Activated CD4-positive, alpha-beta T cell treated with anti-CD3 and anti-CD28 coated beads for 36 hours (primary cell): ENCODE results near the gene NUP153. TPM values are rescaled to one million over a fixed set of nuclear protein-coding genes. Genes with fewer than 3 reads are reported as not detected.
"Not testable (repeated sequence)": the region's sequence is repeated elsewhere in the genome, so short reads cannot be mapped to it uniquely, and the experiment has no call there.

Source experiments
- ATAC-seq: fragments of 200-7000 bp; cut with Tn5 transposase; one replicate; pipeline ENCODE4 v1.10.0; 2021; ENCODE audit warnings: mild to moderate bottlenecking, moderate library complexity
- CTCF ChIA-PET: fragments of 350-600 bp; sonication (Branson Sonifier 250); formaldehyde crosslinking; loops from one replicate; lab custom pipeline; 2021; ENCODE audit warnings: antibody characterized with exemption; lab: Charles Lee
- POLR2A ChIA-PET: fragments of 350-600 bp; sonication (Branson Sonifier 250); formaldehyde crosslinking; loops from one replicate; lab custom pipeline; 2021; ENCODE audit warnings: antibody characterized with exemption, inconsistent platforms; lab: Charles Lee
- DNase-seq: peaks from one replicate; pipeline ENCODE4 v3.0.0-alpha.2; 2020
- H3K27ac Mint-ChIP-seq: one replicate; pipeline ENCODE4 v1.8.0; 2021; ENCODE audit warnings: mixed read lengths
- H3K27me3 Mint-ChIP-seq: one replicate; pipeline ENCODE4 v1.8.0; 2021; ENCODE audit warnings: mixed read lengths
- H3K36me3 Mint-ChIP-seq: one replicate; pipeline ENCODE4 v1.8.0; 2021; ENCODE audit warnings: low read depth, mixed read lengths
- H3K4me1 Mint-ChIP-seq: one replicate; pipeline ENCODE4 v1.8.0; 2021; ENCODE audit warnings: mixed read lengths
- H3K4me3 Mint-ChIP-seq: one replicate; pipeline ENCODE4 v1.8.0; 2021; ENCODE audit warnings: mild to moderate bottlenecking, moderate library complexity, mixed read lengths
- H3K9me3 Mint-ChIP-seq: one replicate; pipeline ENCODE4 v1.8.0; 2021; ENCODE audit warnings: low read depth, mixed read lengths
- intact Hi-C, 2 experiments: fragments of 100-400 bp; cut with DNase I in 1 of 2; cut with micrococcal nuclease in 1 of 2; formaldehyde crosslinking; loops; one replicate each; pipeline versions ENCODE4 v1.14.2 to v1.15.1; 2022 to 2024; cut with DNase I, micrococcal nuclease
- total RNA-seq, 2 experiments: library from RNA; stranded (reverse); gene quantifications; one replicate each; pipeline ENCODE4 v1.2.3, GENCODE V29; 2021

NUP153 gene
- 10 to 100 TPM; 81.0 to 99.8 TPM for total RNA-seq

- no peaks in the 10 kb centered on the region for H3K9me3 Mint-ChIP-seq
- ChIA-PET CTCF (interaction anchor here (0.5 to 1.3 kb wide), 5 partner anchors 9 to 1384 kb away, joined by 3 to 5 read pairs (median 3); no protein-coding TSS in a partner anchor), POLR2A (interaction anchor here (0.6 to 1.8 kb wide), 7 partner anchors 8 to 795 kb away, joined by 3 to 6 read pairs (median 4); partner anchors contain the start of gene FAM8A1)
- intact Hi-C loops: loop anchor here (1.0 to 10.0 kb wide), 13 partner anchors 9 to 1579 kb away; partner anchors contain the start of genes DEK (in 2 of the 2), FAM8A1 (in 2 of the 2), KDM1B (in 2 of the 2) and TPMT (in 2 of the 2)
- H3K36me3 Mint-ChIP-seq: peaks cover 37% of the 10 kb centered on the region
- H3K4me1 Mint-ChIP-seq: peaks cover 27% of the 10 kb centered on the region
- peak; percentile 70 for ATAC-seq
- H3K4me3 Mint-ChIP-seq: peak within 1 kb of the TSS; percentile 86
- H3K27me3 Mint-ChIP-seq: no peaks in the 10 kb centered on the region
- peak within 1 kb of the TSS; percentile 99 for H3K27ac Mint-ChIP-seq
- peak; percentile 99 for DNase-seq
Observed at GRCh38 chr6:17706580-17707370, at the start of gene NUP153. NUP153 (minus strand) TSS chr6:17706925; CDS start chr6:17706387, 538 bp downstream.

- ATAC-seq (no peak), DNase-seq (no peak)
- ChIA-PET POLR2A (interaction anchor here (0.6 kb wide), 1 partner anchor 70 kb away, joined by 4 read pairs; no protein-coding TSS in a partner anchor), CTCF (interaction anchor here (1.0 kb wide), 1 partner anchor 173 kb away, joined by 4 read pairs; no protein-coding TSS in a partner anchor)
- no peak overlapping the region for H3K4me3 Mint-ChIP-seq
- H3K4me1 Mint-ChIP-seq: no peaks in the 10 kb centered on the region
- no peaks in the 10 kb centered on the region for H3K27me3 Mint-ChIP-seq
- H3K9me3 Mint-ChIP-seq: no peaks in the 10 kb centered on the region
- intact Hi-C loops: no loop called here
- H3K27ac Mint-ChIP-seq: no peak overlapping the region
- H3K36me3 Mint-ChIP-seq: no peaks in the 10 kb centered on the region
Observed at GRCh38 chr6:17754254-17754653, 47.5 kb upstream of the NUP153 start.

- POLR2A ChIA-PET, H3K9me3 Mint-ChIP-seq, DNase-seq, intact Hi-C loops, H3K4me3 Mint-ChIP-seq, H3K36me3 Mint-ChIP-seq, ATAC-seq, H3K4me1 Mint-ChIP-seq, H3K27ac Mint-ChIP-seq, H3K27me3 Mint-ChIP-seq: not testable (repeated sequence)
- CTCF ChIA-PET: interaction anchor here (0.8 kb wide), 1 partner anchor 60 kb away, joined by 3 read pairs; no protein-coding TSS in a partner anchor
Observed at GRCh38 chr6:17745324-17745723, 38.6 kb upstream of the NUP153 start.

GRCh38 chr6:17744757-17745308 lies 38.1 kb upstream of the NUP153 start:
- H3K9me3 Mint-ChIP-seq, H3K4me3 Mint-ChIP-seq, H3K4me1 Mint-ChIP-seq, POLR2A ChIA-PET, intact Hi-C loops, H3K27ac Mint-ChIP-seq, DNase-seq, H3K36me3 Mint-ChIP-seq, H3K27me3 Mint-ChIP-seq, ATAC-seq: not testable (repeated sequence)
- CTCF ChIA-PET: interaction anchor here (0.8 kb wide), 1 partner anchor 60 kb away, joined by 3 read pairs; no protein-coding TSS in a partner anchor

GRCh38 chr6:17744019-17744756 lies 37.5 kb upstream of the NUP153 start:
- Mint-ChIP-seq H3K9me3 (peaks cover 2% of the 10 kb centered on the region), H3K27ac (no peak overlapping the region), H3K4me3 (no peak overlapping the region), H3K4me1 (no peaks in the 10 kb centered on the region), H3K36me3 (no peaks in the 10 kb centered on the region), H3K27me3 (peaks cover 2% of the 10 kb centered on the region)
- intact Hi-C loops: no loop called here
- ATAC-seq (no peak), DNase-seq (no peak)
- POLR2A ChIA-PET: no interaction called here
- CTCF ChIA-PET: interaction anchor here (0.6 to 1.3 kb wide), 6 partner anchors 22 to 848 kb away, joined by 3 to 4 read pairs (median 3); no protein-coding TSS in a partner anchor

- intact Hi-C loops: no loop called here
- Mint-ChIP-seq H3K4me1 (no peaks in the 10 kb centered on the region), H3K9me3 (peaks cover 14% of the 10 kb centered on the region), H3K27me3 (peaks cover 2% of the 10 kb centered on the region), H3K4me3 (no peak overlapping the region), H3K36me3 (no peaks in the 10 kb centered on the region), H3K27ac (no peak overlapping the region)
- POLR2A ChIA-PET: no interaction called here
- ATAC-seq (no peak), DNase-seq (no peak)
- CTCF ChIA-PET: interaction anchor here (0.7 to 0.8 kb wide), 2 partner anchors 69 to 224 kb away, joined by 3 read pairs; no protein-coding TSS in a partner anchor
Observed at GRCh38 chr6:17741507-17741906, 34.8 kb upstream of the NUP153 start.

- Mint-ChIP-seq H3K4me3 (no peak overlapping the region), H3K9me3 (peaks cover 14% of the 10 kb centered on the region), H3K27me3 (peaks cover 2% of the 10 kb centered on the region), H3K27ac (no peak overlapping the region), H3K4me1 (no peaks in the 10 kb centered on the region), H3K36me3 (no peaks in the 10 kb centered on the region)
- no peak for DNase-seq
- CTCF ChIA-PET: no interaction called here
- POLR2A ChIA-PET: interaction anchor here (0.5 kb wide), 1 partner anchor 30 kb away, joined by 4 read pairs; no protein-coding TSS in a partner anchor
- intact Hi-C loops: no loop called here
- no peak for ATAC-seq
Observed at GRCh38 chr6:17740559-17741220, 34.0 kb upstream of the NUP153 start.

GRCh38 chr6:17737704-17738252 lies 31.1 kb upstream of the NUP153 start:
- peaks cover 14% of the 10 kb centered on the region for H3K9me3 Mint-ChIP-seq
- no peaks in the 10 kb centered on the region for H3K4me1 Mint-ChIP-seq
- H3K27me3 Mint-ChIP-seq: peaks cover 2% of the 10 kb centered on the region
- no peak for ATAC-seq
- H3K27ac Mint-ChIP-seq: no peak overlapping the region
- ChIA-PET CTCF (no interaction called here), POLR2A (no interaction called here)
- no peak for DNase-seq
- no peaks in the 10 kb centered on the region for H3K36me3 Mint-ChIP-seq
- intact Hi-C loops: no loop called here
- H3K4me3 Mint-ChIP-seq: no peak overlapping the region

- H3K36me3 Mint-ChIP-seq, H3K4me3 Mint-ChIP-seq, POLR2A ChIA-PET, DNase-seq, ATAC-seq, H3K4me1 Mint-ChIP-seq, H3K27me3 Mint-ChIP-seq, intact Hi-C loops, H3K27ac Mint-ChIP-seq, CTCF ChIA-PET: not testable (repeated sequence)
- peaks cover 14% of the 10 kb centered on the region for H3K9me3 Mint-ChIP-seq
Observed at GRCh38 chr6:17735311-17735710, 28.6 kb upstream of the NUP153 start.

GRCh38 chr6:17730078-17730704 lies 23.5 kb upstream of the NUP153 start:
- POLR2A ChIA-PET: no interaction called here
- Mint-ChIP-seq H3K9me3 (no peaks in the 10 kb centered on the region), H3K4me3 (no peak overlapping the region), H3K27me3 (no peaks in the 10 kb centered on the region), H3K4me1 (no peaks in the 10 kb centered on the region), H3K36me3 (no peaks in the 10 kb centered on the region), H3K27ac (no peak overlapping the region)
- intact Hi-C loops: no loop called here
- ATAC-seq: no peak
- CTCF ChIA-PET: interaction anchor here (0.9 kb wide), 1 partner anchor 29 kb away, joined by 3 read pairs; no protein-coding TSS in a partner anchor
- no peak for DNase-seq
